GM12874 (cell line): ENCODE measurements around the gene NEGR1.

ENCODE experiments used
- TF ChIP-seq, protein P1 (sequence below): IDR thresholded peaks from 2 replicates; pipeline ENCODE4 v1.5.1; 2011; ENCODE audit warnings: low read depth, mild to moderate bottlenecking, control low read depth, low read length, moderate library complexity; ENCODE audit not compliant: insufficient read depth

Gene NEGR1

DNA sequence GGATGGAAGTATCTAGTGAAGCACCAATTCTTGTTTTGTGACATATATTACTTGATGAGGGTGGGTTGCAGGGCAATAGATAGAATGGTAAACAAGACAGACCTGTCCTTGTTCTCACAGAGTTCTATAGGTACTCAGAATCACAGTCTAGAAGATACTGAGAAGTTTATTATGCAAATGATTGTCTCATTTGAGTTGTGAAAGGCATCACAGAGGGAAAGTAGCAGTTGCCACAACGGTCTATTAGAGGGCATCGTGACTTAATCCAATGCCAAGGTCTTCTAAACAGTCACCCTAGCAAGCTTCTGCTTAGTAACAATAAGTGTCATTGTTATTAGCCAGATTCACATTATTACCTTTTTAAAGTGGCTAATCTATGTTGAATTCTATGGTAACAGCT, 626.7 kb downstream of the NEGR1 start:
- TF ChIP-seq, protein P1, sequence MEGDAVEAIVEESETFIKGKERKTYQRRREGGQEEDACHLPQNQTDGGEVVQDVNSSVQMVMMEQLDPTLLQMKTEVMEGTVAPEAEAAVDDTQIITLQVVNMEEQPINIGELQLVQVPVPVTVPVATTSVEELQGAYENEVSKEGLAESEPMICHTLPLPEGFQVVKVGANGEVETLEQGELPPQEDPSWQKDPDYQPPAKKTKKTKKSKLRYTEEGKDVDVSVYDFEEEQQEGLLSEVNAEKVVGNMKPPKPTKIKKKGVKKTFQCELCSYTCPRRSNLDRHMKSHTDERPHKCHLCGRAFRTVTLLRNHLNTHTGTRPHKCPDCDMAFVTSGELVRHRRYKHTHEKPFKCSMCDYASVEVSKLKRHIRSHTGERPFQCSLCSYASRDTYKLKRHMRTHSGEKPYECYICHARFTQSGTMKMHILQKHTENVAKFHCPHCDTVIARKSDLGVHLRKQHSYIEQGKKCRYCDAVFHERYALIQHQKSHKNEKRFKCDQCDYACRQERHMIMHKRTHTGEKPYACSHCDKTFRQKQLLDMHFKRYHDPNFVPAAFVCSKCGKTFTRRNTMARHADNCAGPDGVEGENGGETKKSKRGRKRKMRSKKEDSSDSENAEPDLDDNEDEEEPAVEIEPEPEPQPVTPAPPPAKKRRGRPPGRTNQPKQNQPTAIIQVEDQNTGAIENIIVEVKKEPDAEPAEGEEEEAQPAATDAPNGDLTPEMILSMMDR, result no peak

DNA sequence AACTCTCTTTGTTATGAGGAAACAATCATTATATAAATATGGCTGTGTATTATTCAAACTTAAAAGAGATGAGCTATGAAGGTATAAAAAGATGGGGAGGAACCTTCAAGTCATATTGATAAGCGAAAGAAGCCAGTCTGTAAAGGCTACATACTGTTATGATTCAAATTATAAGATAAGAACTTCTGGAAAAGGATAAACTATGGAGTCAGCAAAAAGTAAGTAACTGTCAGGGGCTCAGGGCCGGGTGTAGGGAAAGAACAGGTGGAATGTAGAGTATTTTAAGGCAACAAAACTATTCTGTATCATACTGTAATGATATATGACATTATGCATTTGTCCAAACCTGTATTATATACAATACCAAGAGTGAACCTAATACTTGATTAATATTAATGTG, 628.4 kb downstream of the NEGR1 start:
- TF ChIP-seq, protein P1, result no peak

DNA sequence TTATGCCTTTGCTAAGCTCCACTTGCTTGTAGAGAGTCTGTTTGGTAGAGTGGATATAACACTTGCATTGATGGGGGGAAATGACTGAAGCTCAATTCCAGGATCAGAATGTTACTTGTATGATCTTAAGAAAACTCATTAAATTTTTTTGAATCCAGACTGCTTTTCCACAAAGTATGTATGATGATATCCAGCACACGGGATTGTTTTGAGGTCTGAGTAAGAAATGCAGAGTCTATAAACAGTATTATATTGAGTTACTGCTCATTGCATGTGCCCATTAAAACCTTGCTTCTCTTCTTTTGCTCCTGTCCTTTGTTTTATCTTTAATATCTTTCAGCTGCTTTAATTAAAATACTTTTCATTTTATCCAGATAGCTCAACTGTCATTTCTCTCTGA, 631.1 kb downstream of the NEGR1 start:
- TF ChIP-seq, protein P1, result no peak

DNA sequence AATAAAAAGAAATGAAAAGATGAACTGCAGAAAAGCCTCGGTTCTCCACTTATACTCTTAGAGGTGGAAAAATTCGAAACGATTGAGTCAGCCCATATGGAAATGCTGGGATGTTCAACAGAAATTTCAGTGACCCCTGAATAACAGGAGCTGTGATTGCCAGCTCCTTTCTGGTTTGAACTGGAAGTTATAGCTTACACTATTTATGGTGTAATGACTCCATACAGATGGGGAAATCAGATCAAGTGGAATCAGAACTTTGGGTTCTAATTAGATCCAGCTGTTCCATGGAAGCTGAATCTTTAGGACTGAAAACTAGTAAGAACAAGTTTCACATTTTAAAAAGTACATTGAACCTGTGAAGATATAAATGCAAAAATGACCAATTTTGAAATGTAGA, 632.2 kb downstream of the NEGR1 start:
- TF ChIP-seq, protein P1, result no peak

DNA sequence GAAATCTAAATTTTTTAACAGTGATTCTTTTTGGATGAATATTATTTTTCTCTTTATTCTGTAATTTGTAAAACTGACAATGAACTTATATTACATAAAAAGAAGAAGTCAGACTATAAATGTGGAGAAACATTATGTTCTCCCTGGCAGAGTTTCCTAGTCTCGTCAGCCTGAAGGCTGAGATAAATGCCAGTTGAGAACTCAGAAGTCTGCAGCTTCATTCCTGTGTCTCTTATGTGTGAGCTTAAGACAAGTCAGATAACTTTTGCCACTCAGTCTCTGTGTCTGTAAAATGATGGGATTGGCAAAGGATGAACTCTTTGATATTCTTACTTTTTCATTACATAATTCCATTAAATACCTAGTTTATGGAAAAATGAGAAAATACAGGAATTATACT, 632.7 kb downstream of the NEGR1 start:
- TF ChIP-seq, protein P1, result no peak

DNA sequence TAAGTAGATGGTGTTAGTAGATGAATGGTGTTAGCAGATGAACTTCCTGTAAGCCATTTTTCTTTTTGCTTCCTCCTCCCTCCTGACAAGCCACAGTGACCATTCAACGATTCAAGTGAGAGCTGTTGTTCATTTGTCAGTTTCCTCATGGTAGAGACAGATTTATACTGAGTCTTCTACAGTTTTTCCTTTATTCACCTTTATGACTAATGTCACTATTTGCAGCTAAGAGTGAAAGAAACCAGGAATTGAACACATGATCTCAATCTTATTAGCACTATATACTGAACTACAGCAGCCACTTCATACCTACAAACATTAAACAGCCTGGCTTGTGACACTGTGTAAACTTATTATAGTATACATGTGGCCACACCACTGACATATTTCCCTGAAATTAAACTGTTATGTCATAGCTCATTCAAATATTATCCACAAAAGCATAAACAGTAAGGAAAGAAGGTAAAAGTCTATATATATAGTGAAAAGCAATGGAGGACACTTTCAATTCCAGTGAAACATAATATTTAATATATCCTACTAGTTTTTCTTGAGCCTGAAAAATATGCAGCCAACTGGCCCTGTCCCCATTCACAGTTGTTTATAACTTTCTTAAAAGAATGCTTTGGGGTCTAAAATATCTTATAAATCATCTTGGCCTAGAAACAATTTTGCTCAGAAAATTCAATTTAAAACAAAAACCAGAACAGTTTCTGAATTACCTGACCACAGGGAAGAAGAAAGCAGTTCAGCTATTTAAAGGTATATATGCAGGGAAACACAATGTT, 634.6 kb downstream of the NEGR1 start:
- TF ChIP-seq, protein P1, result no peak

DNA sequence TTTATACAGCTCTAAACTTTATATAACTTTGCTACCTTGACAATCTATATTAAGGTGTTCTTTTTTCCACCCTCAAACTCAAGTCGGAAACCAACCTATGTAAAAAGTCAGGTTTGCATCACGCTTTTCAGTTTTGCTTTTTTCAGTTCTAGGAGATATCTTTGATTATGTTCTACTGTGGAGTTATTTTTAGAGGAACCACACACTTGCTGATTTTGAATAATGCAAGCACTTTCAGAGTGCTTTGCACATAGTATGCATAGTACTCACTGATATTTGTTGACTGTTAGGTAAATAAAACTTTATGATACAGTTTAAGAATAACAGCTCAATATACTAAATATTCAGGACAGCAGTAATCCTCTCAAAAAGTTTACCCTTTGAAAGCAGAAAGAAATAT, 637.3 kb downstream of the NEGR1 start:
- TF ChIP-seq, protein P1, result no peak
